Endothelial cell (in vitro differentiated cells): ENCODE results near the gene HRH2. TPM values are rescaled to one million over a fixed set of nuclear protein-coding genes. Genes with fewer than 3 reads are reported as not detected.
A peak's percentile ranks its signal among the peaks of the same experiment; 100 is the strongest.

Experiments
- DNase-seq: peaks from one replicate; pipeline ENCODE4 v3.0.0; 2021; ENCODE audit warnings: low spot score
- H3K27ac Mint-ChIP-seq: one replicate; pipeline ENCODE4 v1.8.0; 2021; ENCODE audit warnings: mixed read lengths, inconsistent platforms; ENCODE audit not compliant: unreplicated experiment
- H3K27me3 Mint-ChIP-seq: one replicate; pipeline ENCODE4 v1.8.0; 2021; ENCODE audit warnings: mild to moderate bottlenecking, moderate library complexity, mixed read lengths, inconsistent platforms; ENCODE audit not compliant: unreplicated experiment
- H3K36me3 Mint-ChIP-seq: one replicate; pipeline ENCODE4 v1.8.0; 2021; ENCODE audit warnings: mild to moderate bottlenecking, low read depth, mixed read lengths, inconsistent platforms; ENCODE audit not compliant: unreplicated experiment
- H3K4me1 Mint-ChIP-seq: one replicate; pipeline ENCODE4 v1.8.0; 2021; ENCODE audit warnings: mild to moderate bottlenecking, mixed read lengths, inconsistent platforms; ENCODE audit not compliant: unreplicated experiment
- H3K4me3 Mint-ChIP-seq: one replicate; pipeline ENCODE4 v1.8.0; 2021; ENCODE audit warnings: mild to moderate bottlenecking, mixed read lengths, inconsistent platforms; ENCODE audit not compliant: unreplicated experiment
- H3K9me3 Mint-ChIP-seq: one replicate; pipeline ENCODE4 v1.8.0; 2021; ENCODE audit warnings: mixed read lengths, inconsistent platforms; ENCODE audit not compliant: unreplicated experiment
- total RNA-seq: library from RNA; stranded (reverse); fragmentation: NEBNext Ultra II Directional; extraction: Animal tissue kit (Norgen Biotek cat#: 25700); gene quantifications from one replicate; pipeline ENCODE4 v1.2.1, GENCODE V29; 2021; ENCODE audit not compliant: unreplicated experiment
- TF ChIP-seq, protein P1 (sequence below): fragments of 200-600 bp; sonication (generic); IDR thresholded peaks from one replicate; pipeline ENCODE4 v1.5.0; 2021; ENCODE audit warnings: antibody characterized with exemption; ENCODE audit not compliant: unreplicated experiment

Gene HRH2
- total RNA-seq, 1 donor from 2014 or later: 0.41 TPM

DNA sequence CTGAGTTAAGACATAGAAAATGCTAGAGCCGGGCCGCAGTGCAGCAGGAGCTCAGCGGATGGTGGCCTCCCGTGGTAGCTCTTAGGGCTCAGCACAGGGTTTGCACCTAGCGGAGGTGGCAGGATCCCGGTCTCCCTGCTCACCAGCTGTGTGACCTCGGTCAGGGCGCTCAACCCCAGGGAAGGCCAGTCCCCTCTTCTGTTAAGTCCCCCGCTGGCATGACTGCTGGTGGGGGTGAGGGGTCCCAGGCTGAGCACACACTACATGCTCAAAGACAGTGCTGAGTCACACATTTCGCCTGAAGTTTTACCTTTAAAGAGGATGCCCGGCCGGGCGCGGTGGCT lies 39.0 kb downstream of the HRH2 start:
- TF ChIP-seq, protein P1, sequence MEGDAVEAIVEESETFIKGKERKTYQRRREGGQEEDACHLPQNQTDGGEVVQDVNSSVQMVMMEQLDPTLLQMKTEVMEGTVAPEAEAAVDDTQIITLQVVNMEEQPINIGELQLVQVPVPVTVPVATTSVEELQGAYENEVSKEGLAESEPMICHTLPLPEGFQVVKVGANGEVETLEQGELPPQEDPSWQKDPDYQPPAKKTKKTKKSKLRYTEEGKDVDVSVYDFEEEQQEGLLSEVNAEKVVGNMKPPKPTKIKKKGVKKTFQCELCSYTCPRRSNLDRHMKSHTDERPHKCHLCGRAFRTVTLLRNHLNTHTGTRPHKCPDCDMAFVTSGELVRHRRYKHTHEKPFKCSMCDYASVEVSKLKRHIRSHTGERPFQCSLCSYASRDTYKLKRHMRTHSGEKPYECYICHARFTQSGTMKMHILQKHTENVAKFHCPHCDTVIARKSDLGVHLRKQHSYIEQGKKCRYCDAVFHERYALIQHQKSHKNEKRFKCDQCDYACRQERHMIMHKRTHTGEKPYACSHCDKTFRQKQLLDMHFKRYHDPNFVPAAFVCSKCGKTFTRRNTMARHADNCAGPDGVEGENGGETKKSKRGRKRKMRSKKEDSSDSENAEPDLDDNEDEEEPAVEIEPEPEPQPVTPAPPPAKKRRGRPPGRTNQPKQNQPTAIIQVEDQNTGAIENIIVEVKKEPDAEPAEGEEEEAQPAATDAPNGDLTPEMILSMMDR: no peak
- Mint-ChIP-seq H3K36me3 (no peaks in the 10 kb centered on the region), H3K9me3 (no peaks in the 10 kb centered on the region), H3K4me1 (peaks cover 12% of the 10 kb centered on the region), H3K27me3 (peaks cover 10% of the 10 kb centered on the region), H3K27ac (no peak overlapping the region), H3K4me3 (no peak overlapping the region)
- DNase-seq: no peak

DNA sequence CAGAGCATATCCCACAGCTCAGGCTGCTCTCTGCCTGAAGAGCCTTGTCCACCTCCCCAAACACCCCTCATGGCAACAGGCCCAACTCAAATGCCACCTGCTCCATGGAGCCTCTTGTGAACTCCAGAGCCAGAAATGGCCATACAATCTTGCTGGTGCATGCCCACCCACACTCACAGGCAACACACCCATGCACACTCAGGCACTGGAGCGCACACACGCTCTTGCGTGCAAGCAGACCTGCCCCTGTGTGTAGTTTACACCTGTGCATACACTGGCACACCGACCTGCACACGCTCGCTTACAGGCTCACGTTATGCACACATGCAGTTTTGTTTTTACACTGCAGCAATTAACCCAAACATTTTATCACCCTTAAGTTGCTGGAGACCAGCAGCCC lies 40.0 kb downstream of the HRH2 start:
- DNase-seq: no peak
- H3K4me3 Mint-ChIP-seq: no peak overlapping the region
- TF ChIP-seq, protein P1: no peak
- H3K27ac Mint-ChIP-seq: no peak overlapping the region
- no peaks in the 10 kb centered on the region for H3K36me3 Mint-ChIP-seq
- H3K9me3 Mint-ChIP-seq: no peaks in the 10 kb centered on the region
- peaks cover 6% of the 10 kb centered on the region for H3K27me3 Mint-ChIP-seq
- H3K4me1 Mint-ChIP-seq: peaks cover 12% of the 10 kb centered on the region

DNA sequence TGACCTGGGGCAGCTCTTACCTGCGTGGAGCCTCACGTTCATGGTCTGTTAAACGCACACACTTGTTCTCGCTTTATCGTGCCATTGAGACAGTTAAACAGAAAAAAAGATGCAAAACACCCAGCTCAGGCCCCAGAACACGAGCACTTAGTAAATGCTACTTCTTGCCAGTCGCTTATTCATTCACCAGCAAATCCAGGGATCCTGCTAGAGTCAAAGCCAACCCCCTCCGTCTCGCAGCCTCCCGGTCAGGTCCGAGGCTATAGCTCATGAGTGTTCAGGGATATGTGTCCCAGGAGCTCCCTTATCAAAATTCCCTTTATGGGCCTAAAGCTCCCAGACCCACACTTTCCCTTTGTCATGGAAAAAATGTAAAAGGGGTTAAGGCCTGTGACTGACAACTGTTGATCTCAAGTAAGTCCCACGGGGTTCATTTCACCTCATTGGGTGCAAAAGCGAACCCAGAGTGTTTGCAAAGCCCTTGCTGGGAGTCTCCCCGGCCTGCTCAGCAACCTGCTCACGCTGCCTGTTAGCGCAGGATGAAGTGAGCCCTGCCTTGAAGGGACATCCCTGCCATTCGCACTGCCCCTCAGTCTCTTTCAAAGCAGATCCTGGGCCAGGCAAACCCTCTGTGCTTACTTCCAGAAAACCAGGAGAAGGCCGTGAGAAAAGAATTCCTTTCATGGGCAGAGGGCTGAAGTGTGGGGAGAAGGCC lies 40.7 kb downstream of the HRH2 start:
- no peak overlapping the region for H3K4me3 Mint-ChIP-seq
- no peaks in the 10 kb centered on the region for H3K9me3 Mint-ChIP-seq
- H3K27ac Mint-ChIP-seq: no peak overlapping the region
- peaks cover 6% of the 10 kb centered on the region for H3K27me3 Mint-ChIP-seq
- H3K36me3 Mint-ChIP-seq: no peaks in the 10 kb centered on the region
- H3K4me1 Mint-ChIP-seq: peaks cover 12% of the 10 kb centered on the region
- TF ChIP-seq, protein P1: no peak
- DNase-seq: no peak

DNA sequence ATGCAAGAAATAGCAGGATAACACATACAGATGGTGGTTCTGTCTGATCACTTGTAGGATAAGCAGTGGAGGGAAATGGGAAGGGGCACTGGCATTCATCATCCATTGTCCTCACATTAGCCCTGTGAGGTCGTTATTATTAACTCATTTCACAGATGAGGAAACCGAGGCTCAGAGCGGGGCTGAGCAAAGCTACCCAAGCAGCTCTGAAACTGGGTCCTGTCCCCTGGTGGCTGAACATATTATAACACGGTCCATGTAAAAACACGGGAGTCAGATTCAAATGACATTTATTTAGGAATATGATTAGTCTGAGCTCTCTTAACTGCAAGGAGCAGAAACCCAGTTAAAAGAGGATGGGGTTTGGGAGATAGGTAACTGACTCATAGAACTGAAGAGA lies 43.1 kb downstream of the HRH2 start:
- no peak for DNase-seq
- Mint-ChIP-seq H3K36me3 (no peaks in the 10 kb centered on the region), H3K4me3 (no peak overlapping the region), H3K9me3 (no peaks in the 10 kb centered on the region), H3K27me3 (peaks cover 2% of the 10 kb centered on the region), H3K4me1 (peaks cover 9% of the 10 kb centered on the region), H3K27ac (no peak overlapping the region)
- TF ChIP-seq, protein P1: peak; percentile 65

DNA sequence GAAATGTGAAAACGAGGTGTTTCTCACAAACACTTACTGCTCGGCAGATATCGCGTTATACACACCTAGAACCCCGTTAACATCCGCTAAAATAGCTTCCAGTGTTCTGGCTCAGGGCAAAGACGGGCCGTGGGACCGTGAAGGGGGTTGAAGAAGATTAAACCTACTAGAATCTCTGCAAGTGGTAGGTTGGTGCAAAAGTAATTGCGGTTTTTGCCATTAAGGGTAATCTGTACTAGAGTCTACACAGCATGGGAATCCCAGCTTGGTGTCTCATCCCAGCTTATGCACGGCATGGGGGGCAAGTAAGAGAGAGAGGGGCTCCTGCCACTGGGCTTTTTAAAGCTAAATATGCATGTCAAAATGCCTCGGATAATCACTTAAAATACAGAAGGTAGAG lies 43.9 kb downstream of the HRH2 start:
- Mint-ChIP-seq H3K27ac (no peak overlapping the region), H3K4me1 (peaks cover 4% of the 10 kb centered on the region), H3K36me3 (no peaks in the 10 kb centered on the region), H3K27me3 (peaks cover 2% of the 10 kb centered on the region), H3K4me3 (no peak overlapping the region), H3K9me3 (no peaks in the 10 kb centered on the region)
- TF ChIP-seq, protein P1: no peak
- no peak for DNase-seq
